Mesothelial cell of epicardium (in vitro differentiated cells): ENCODE data around the gene PEX19. TPM values are rescaled to one million over a fixed set of nuclear protein-coding genes. Genes with fewer than 3 reads are reported as not detected.
A peak's percentile ranks its signal among the peaks of the same experiment; 100 is the strongest.
"Not testable (repeated sequence)": the region's sequence is repeated elsewhere in the genome, so short reads cannot be mapped to it uniquely, and the experiment has no call there.

Experiments
- DNase-seq, 2 experiments: peaks; one replicate each; pipeline ENCODE4 v3.0.0; 2021; ENCODE audit warnings: low spot score in 2 of 2; ENCODE audit not compliant: unreplicated experiment in 2 of 2
- H3K27ac Mint-ChIP-seq: 2 replicates; pipeline ENCODE4 v1.8.0; 2021; ENCODE audit warnings: mixed read lengths
- H3K27me3 Mint-ChIP-seq: 2 replicates; pipeline ENCODE4 v1.8.0; 2021; ENCODE audit warnings: low read depth, mixed read lengths
- H3K36me3 Mint-ChIP-seq: 2 replicates; pipeline ENCODE4 v1.8.0; 2021; ENCODE audit warnings: mixed read lengths
- H3K4me1 Mint-ChIP-seq: 2 replicates; pipeline ENCODE4 v1.8.0; 2021; ENCODE audit warnings: mixed read lengths
- H3K4me3 Mint-ChIP-seq: 2 replicates; pipeline ENCODE4 v1.8.0; 2021; ENCODE audit warnings: mild to moderate bottlenecking, moderate library complexity, mixed read lengths
- H3K9me3 Mint-ChIP-seq: 2 replicates; pipeline ENCODE4 v1.8.0; 2021; ENCODE audit warnings: mixed read lengths
- total RNA-seq: library from RNA; stranded (reverse); gene quantifications from 3 replicates; pipeline ENCODE4 v1.2.1, GENCODE V29; 2021
- TF ChIP-seq, protein P1 (sequence below): fragments of 200-600 bp; sonication (generic); IDR thresholded peaks from one replicate; pipeline ENCODE4 v1.5.0; 2021; ENCODE audit warnings: antibody characterized with exemption; ENCODE audit not compliant: unreplicated experiment

The PEX19 gene
- total RNA-seq, 1 donor from 2014 or later, result 53.0 TPM

DNA sequence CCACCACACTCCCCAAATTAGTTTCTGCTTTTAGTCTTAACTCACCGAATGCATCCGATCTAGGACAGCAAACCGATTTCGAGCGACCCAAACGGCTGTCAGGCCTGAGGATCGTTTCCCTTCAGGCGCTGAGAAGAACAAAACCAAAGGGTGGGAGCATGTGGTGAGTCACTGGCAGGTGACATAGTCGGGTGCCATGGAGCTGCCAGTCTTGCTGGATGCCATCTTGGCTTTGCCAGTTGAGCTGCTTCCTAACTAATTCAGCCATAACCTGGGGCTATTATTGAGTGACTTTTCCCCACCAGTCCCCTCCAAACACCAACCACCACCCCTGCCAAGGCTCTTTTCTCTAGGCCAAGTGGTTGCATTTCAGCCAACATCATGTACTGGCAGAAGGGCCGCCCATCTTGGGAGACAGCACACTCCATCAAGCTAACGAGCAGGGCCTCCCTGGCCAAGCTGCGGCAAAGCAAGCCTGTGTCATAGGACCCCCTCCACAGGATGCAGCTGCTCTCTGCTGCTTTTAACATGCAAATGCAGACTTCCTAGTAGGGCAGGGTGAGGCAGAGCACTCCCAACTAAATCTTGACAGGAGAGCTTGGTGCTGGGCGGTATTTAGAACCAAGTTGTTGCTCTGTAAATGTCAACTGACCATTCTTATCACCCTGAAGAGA, 22.3 kb upstream of the PEX19 start:
- Mint-ChIP-seq H3K4me3 (no peak overlapping the region), H3K9me3 (no peaks in the 10 kb centered on the region), H3K27ac (no peak overlapping the region), H3K36me3 (peaks cover 48% of the 10 kb centered on the region), H3K4me1 (no peaks in the 10 kb centered on the region), H3K27me3 (no peaks in the 10 kb centered on the region)
- no peak for DNase-seq
- TF ChIP-seq, protein P1, sequence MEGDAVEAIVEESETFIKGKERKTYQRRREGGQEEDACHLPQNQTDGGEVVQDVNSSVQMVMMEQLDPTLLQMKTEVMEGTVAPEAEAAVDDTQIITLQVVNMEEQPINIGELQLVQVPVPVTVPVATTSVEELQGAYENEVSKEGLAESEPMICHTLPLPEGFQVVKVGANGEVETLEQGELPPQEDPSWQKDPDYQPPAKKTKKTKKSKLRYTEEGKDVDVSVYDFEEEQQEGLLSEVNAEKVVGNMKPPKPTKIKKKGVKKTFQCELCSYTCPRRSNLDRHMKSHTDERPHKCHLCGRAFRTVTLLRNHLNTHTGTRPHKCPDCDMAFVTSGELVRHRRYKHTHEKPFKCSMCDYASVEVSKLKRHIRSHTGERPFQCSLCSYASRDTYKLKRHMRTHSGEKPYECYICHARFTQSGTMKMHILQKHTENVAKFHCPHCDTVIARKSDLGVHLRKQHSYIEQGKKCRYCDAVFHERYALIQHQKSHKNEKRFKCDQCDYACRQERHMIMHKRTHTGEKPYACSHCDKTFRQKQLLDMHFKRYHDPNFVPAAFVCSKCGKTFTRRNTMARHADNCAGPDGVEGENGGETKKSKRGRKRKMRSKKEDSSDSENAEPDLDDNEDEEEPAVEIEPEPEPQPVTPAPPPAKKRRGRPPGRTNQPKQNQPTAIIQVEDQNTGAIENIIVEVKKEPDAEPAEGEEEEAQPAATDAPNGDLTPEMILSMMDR, result no peak

DNA sequence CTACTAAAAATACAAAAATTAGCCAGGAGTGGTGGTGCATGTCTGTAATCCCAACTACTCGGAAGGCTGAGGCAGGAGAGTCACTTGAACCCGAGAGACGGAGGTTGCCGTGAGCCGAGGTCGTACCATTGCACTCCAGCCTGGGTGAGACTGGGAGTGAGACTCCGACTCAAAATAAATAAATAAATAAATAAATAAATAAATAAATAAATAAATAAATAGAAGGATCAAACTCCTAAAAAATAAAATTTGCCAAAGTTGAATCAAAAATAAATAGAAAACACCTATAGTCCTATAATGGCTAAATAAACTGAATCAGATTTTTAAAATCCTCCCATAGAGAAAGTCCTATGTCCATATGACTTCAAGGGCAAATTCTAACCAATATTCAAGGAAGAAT, 15.2 kb upstream of the PEX19 start:
- no peaks in the 10 kb centered on the region for H3K27me3 Mint-ChIP-seq
- no peak overlapping the region for H3K27ac Mint-ChIP-seq
- peaks cover 44% of the 10 kb centered on the region for H3K36me3 Mint-ChIP-seq
- DNase-seq, result no peak
- H3K9me3 Mint-ChIP-seq, result no peaks in the 10 kb centered on the region
- TF ChIP-seq, protein P1, result no peak
- H3K4me3 Mint-ChIP-seq, result no peak overlapping the region
- no peaks in the 10 kb centered on the region for H3K4me1 Mint-ChIP-seq

- TF ChIP-seq, protein P1, result no peak
- Mint-ChIP-seq H3K9me3 (no peaks in the 10 kb centered on the region), H3K27me3 (no peaks in the 10 kb centered on the region), H3K36me3 (peaks cover 55% of the 10 kb centered on the region), H3K4me3 (no peak overlapping the region), H3K27ac (no peak overlapping the region), H3K4me1 (no peaks in the 10 kb centered on the region)
- DNase-seq, result no peak
Measured at GRCh38 chr1:160296036-160296435, 11.1 kb upstream of the PEX19 start.

- DNase-seq, result no peak
- H3K27me3 Mint-ChIP-seq, result no peaks in the 10 kb centered on the region
- H3K4me1 Mint-ChIP-seq, result no peaks in the 10 kb centered on the region
- peaks cover 55% of the 10 kb centered on the region for H3K36me3 Mint-ChIP-seq
- no peaks in the 10 kb centered on the region for H3K9me3 Mint-ChIP-seq
- TF ChIP-seq, protein P1, result no peak
- no peak overlapping the region for H3K27ac Mint-ChIP-seq
- no peak overlapping the region for H3K4me3 Mint-ChIP-seq
Measured at GRCh38 chr1:160293020-160293968, 8.4 kb upstream of the PEX19 start.

- no peak overlapping the region for H3K4me3 Mint-ChIP-seq
- no peaks in the 10 kb centered on the region for H3K27me3 Mint-ChIP-seq
- DNase-seq, result peak; percentile 36 to 61
- peaks cover 45% of the 10 kb centered on the region for H3K36me3 Mint-ChIP-seq
- TF ChIP-seq, protein P1, result peak; percentile 78
- peaks cover 3% of the 10 kb centered on the region for H3K4me1 Mint-ChIP-seq
- peak overlapping the region; percentile 52 for H3K27ac Mint-ChIP-seq
- H3K9me3 Mint-ChIP-seq, result no peaks in the 10 kb centered on the region
Measured at GRCh38 chr1:160291248-160292220, 6.6 kb upstream of the PEX19 start.

DNA sequence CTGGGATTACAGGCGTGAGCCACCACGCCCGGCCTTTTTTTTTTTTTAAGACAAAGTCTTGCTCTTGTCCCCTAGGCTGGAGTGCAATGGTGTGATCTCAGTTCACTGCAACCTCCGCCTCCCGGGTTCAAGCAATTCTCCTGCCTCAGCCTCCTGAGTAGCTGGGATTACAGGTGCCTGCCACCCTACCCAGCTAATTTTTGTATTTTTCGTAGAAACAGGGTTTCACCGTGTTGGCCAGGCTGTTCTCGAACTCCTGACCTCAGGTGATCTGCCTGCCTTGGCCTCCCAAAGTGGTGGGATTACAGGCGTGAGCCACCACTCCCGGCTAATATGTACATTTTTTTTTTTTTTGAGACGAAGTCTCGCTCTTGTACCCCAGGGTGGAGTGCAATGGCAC, 2.8 kb upstream of the PEX19 start:
- DNase-seq, H3K4me3 Mint-ChIP-seq, H3K9me3 Mint-ChIP-seq, H3K27me3 Mint-ChIP-seq, H3K27ac Mint-ChIP-seq: not testable (repeated sequence)
- peaks cover 19% of the 10 kb centered on the region for H3K36me3 Mint-ChIP-seq
- H3K4me1 Mint-ChIP-seq, result peaks cover 21% of the 10 kb centered on the region
